Measurements from ENCODE around the gene RGS7. TPM values are rescaled to one million over a fixed set of nuclear protein-coding genes. Genes with fewer than 3 reads are reported as not detected.
A peak's percentile ranks its signal among the peaks of the same experiment; 100 is the strongest.
"Not testable (repeated sequence)": the region's sequence is repeated elsewhere in the genome, so short reads cannot be mapped to it uniquely, and the experiment has no call there.

RGS7 gene
- total RNA-seq, 2 experiments from 2014 or later: not detected

DNA sequence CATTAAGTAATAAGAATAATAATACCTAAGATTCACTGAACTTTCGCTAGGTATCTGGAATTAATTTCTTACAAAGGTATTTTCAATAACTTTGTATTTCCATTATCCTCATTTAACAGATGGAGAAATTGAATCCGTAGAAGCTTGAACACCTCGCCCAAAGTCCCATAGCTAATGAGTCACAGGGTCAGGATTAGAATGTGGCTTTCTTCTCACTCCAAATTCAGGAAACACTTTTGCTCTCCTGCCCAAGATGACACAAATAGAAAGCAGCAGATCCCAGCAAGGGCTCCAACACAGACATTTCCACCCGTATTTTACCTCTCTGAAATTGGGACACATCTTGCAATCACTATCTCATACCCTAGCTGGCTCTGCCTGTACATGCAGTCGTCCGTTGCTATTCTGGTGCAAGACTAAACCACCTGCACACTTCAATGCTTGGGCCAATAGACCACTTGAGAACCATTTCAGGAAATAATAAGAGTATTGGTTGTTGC, 619.2 kb downstream of the RGS7 start:
- CTCF ChIA-PET: no interaction called here
- Mint-ChIP-seq H3K4me3 (no peak overlapping the region), H3K9me3 (no peaks in the 10 kb centered on the region), H3K4me1 (ENCODE audit: low read depth) (no peaks in the 10 kb centered on the region), H3K36me3 (ENCODE audit: low read depth) (no peaks in the 10 kb centered on the region), H3K27me3 (no peaks in the 10 kb centered on the region), H3K27ac (no peak overlapping the region)
- DNase-seq (no peak), ATAC-seq (no peak)
- intact Hi-C loops (cut with micrococcal nuclease): loop anchor here (10.0 kb wide), 1 partner anchor 207 kb away; no protein-coding TSS in a partner anchor
- TF ChIP-seq, protein P1, sequence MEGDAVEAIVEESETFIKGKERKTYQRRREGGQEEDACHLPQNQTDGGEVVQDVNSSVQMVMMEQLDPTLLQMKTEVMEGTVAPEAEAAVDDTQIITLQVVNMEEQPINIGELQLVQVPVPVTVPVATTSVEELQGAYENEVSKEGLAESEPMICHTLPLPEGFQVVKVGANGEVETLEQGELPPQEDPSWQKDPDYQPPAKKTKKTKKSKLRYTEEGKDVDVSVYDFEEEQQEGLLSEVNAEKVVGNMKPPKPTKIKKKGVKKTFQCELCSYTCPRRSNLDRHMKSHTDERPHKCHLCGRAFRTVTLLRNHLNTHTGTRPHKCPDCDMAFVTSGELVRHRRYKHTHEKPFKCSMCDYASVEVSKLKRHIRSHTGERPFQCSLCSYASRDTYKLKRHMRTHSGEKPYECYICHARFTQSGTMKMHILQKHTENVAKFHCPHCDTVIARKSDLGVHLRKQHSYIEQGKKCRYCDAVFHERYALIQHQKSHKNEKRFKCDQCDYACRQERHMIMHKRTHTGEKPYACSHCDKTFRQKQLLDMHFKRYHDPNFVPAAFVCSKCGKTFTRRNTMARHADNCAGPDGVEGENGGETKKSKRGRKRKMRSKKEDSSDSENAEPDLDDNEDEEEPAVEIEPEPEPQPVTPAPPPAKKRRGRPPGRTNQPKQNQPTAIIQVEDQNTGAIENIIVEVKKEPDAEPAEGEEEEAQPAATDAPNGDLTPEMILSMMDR (IDR thresholded peaks at IDR 0.05): no peak
- POLR2A ChIA-PET: no interaction called here

DNA sequence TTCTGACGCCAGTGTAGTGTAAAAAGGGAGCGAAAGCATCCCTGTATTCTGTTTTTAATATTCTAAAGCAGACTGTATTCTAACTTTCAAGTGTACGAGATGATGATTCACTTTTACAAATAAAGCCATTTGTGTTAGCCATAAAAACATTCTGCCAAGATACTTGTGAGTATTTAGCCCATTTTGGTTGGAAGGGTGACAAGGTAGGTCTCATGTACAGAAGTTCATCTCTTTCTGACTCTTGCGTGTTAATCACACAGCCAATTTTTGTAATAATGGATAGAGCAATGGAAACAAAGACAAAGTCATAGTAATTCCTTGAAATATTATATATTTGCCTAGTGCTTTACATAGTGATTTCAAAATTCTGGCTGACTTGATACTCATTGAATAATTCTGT, 619.7 kb downstream of the RGS7 start:
- H3K4me3 Mint-ChIP-seq: no peak overlapping the region

DNA sequence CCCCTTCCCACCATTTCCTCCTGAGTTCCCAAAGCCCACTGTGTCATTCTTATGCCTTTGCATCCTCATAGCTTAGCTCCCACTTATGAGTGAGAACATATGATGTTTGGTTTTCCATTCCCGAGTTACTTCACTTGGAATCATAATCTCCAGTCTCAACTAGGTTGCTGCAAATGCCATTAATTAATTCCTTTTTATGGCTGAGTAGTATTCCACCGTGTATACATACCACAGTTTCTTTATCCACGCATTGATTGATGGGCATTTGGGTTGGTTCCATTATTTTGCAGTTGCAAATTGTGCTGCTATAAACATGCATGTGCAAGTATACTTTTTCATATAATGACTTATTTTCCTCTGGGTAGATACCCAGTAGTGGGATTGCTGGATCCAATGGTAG, 622.3 kb downstream of the RGS7 start:
- H3K9me3 Mint-ChIP-seq; H3K27ac Mint-ChIP-seq; H3K36me3 Mint-ChIP-seq (ENCODE audit: low read depth); CTCF ChIA-PET; ATAC-seq; H3K4me3 Mint-ChIP-seq; POLR2A ChIA-PET; DNase-seq; H3K27me3 Mint-ChIP-seq; H3K4me1 Mint-ChIP-seq (ENCODE audit: low read depth): not testable (repeated sequence)
- intact Hi-C loops (cut with micrococcal nuclease): loop anchor here (10.0 kb wide), 1 partner anchor 210 kb away; no protein-coding TSS in a partner anchor

More for the DNA sequence above, 619.7 kb downstream of the RGS7 start:
- TF ChIP-seq, protein P1 (IDR thresholded peaks at IDR 0.05): no peak
- Mint-ChIP-seq H3K4me1 (ENCODE audit: low read depth) (no peaks in the 10 kb centered on the region), H3K27me3 (no peaks in the 10 kb centered on the region), H3K9me3 (no peaks in the 10 kb centered on the region), H3K27ac (no peak overlapping the region), H3K36me3 (ENCODE audit: low read depth) (no peaks in the 10 kb centered on the region)
- intact Hi-C loops (cut with micrococcal nuclease): loop anchor here (10.0 kb wide), 1 partner anchor 208 kb away; no protein-coding TSS in a partner anchor
- ChIA-PET CTCF (no interaction called here), POLR2A (no interaction called here)
- no peak for DNase-seq
- no peak for ATAC-seq

DNA sequence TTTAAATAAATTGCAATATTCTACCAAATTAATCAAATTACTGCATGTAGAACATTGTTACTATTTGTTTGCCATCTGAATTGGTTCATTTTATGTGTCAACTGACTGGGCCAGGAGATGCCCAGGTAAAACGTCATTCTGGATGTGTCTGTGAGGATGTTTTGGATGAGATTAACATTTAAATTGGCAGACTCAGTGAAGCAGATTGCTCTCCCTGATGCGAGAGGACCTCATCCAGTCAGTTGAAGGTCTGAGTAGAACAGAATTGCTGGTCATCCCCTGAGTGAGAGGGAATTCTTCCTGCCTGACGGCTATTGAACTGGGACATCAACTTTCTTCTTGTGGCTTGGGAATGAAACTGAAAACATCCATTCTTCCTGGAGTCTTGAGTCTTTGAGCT, 623.0 kb downstream of the RGS7 start:
- H3K9me3 Mint-ChIP-seq: no peaks in the 10 kb centered on the region
- ATAC-seq (no peak), DNase-seq (no peak)
- TF ChIP-seq, protein P1 (IDR thresholded peaks at IDR 0.05): no peak
- H3K36me3 Mint-ChIP-seq (ENCODE audit: low read depth): no peaks in the 10 kb centered on the region
- intact Hi-C loops (cut with micrococcal nuclease): loop anchor here (10.0 kb wide), 1 partner anchor 211 kb away; no protein-coding TSS in a partner anchor
- H3K4me1 Mint-ChIP-seq (ENCODE audit: low read depth): no peaks in the 10 kb centered on the region
- no peaks in the 10 kb centered on the region for H3K27me3 Mint-ChIP-seq
- CTCF ChIA-PET: no interaction called here
- H3K27ac Mint-ChIP-seq: no peak overlapping the region
- H3K4me3 Mint-ChIP-seq: no peak overlapping the region
- POLR2A ChIA-PET: no interaction called here

DNA sequence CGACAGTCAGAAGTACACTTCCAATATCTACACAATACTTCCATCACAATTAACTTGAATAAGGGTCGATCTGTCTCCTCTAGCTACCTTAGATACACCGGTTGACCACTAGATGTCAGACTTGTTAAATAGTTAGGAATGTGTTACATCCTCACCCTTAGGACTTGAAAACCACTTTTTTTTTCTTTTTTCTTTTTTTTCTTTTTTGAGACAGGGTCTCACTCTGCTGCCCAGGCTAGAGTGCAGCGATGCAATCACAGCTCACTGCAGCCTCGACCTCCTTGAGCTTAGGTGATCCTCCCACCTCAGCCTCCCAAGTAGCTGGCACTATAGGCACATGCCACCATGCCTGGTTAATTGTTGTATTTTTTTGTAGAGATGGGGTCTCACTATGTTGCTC, 624.6 kb downstream of the RGS7 start:
- intact Hi-C loops (cut with micrococcal nuclease): loop anchor here (10.0 kb wide), 1 partner anchor 212 kb away; no protein-coding TSS in a partner anchor
- no peaks in the 10 kb centered on the region for H3K36me3 Mint-ChIP-seq (ENCODE audit: low read depth)
- H3K27me3 Mint-ChIP-seq: no peaks in the 10 kb centered on the region
- TF ChIP-seq, protein P1 (IDR thresholded peaks at IDR 0.05): peak; percentile 64
- no peak overlapping the region for H3K4me3 Mint-ChIP-seq
- CTCF ChIA-PET: interaction anchor here (0.6 to 1.2 kb wide), 5 partner anchors 9 to 676 kb away, joined by 3 read pairs; no protein-coding TSS in a partner anchor
- ATAC-seq: peak; percentile 53
- no peak overlapping the region for H3K27ac Mint-ChIP-seq
- no peaks in the 10 kb centered on the region for H3K9me3 Mint-ChIP-seq
- H3K4me1 Mint-ChIP-seq (ENCODE audit: low read depth): no peaks in the 10 kb centered on the region
- DNase-seq: no peak
- POLR2A ChIA-PET: interaction anchor here (0.7 kb wide), 1 partner anchor 706 kb away, joined by 3 read pairs; no protein-coding TSS in a partner anchor

Small RNA genes lying within 50 kb of the gene (microRNA-seq; reads per million reads assigned to microRNA genes)
- not detected for gene MIR3123 (ENCODE audit: borderline microRNAs expressed, borderline replicate concordance)

Other genes with a start within 250 kb of the RGS7 start
- 10 to 100 TPM; 95.2 to 95.6 TPM for gene FH, start 162.6 kb upstream of the RGS7 start, total RNA-seq
- under 1 TPM in 1 of 2 experiments, not detected in 1; 0.18 TPM for gene KMO, start 175.2 kb upstream of the RGS7 start, total RNA-seq